Right lobe of liver (tissue), 6 donors: ENCODE data around the gene CYP2A7. TPM values are rescaled to one million over a fixed set of nuclear protein-coding genes. Genes with fewer than 3 reads are reported as not detected.
A peak's percentile ranks its signal among the peaks of the same experiment; 100 is the strongest.
"Not testable (repeated sequence)": the region's sequence is repeated elsewhere in the genome, so short reads cannot be mapped to it uniquely, and the experiment has no call there.

Source experiments
- ATAC-seq, 4 donors: fragments of 200-7000 bp; cut with Tn5 transposase; one replicate each; pipeline ENCODE4 v1.9.1; 2020; ENCODE audit warnings: mild to moderate bottlenecking in 4 of 4, moderate library complexity in 4 of 4
- DNase-seq, 3 donors: peaks; one replicate each; pipeline ENCODE4 v3.0.0-alpha.2; 2020
- H3K27ac ChIP-seq, 3 donors: fragments of 200-600 bp; one replicate each; pipeline ENCODE4 v1.8.0; 2022
- H3K27me3 ChIP-seq, 2 donors: fragments of 200-600 bp; one replicate each; pipeline ENCODE4 v1.8.0; 2022
- H3K36me3 ChIP-seq, 4 donors: fragments of 200-600 bp; sonication (generic) in 1 of 4; one replicate each; pipeline versions ENCODE4 v1.5.1 to v1.8.0; 2017 to 2022; ENCODE audit warnings: control low read depth in 1 of 4
- H3K4me1 ChIP-seq, 4 donors: fragments of 200-600 bp; sonication (generic) in 1 of 4; one replicate each; pipeline versions ENCODE4 v1.5.1 to v1.8.0; 2017 to 2022; ENCODE audit warnings: control low read depth in 1 of 4
- H3K4me3 ChIP-seq, 3 donors: fragments of 200-600 bp; one replicate each; pipeline ENCODE4 v1.8.0; 2022
- H3K9me3 ChIP-seq, 4 donors: fragments of 200-600 bp; sonication (generic) in 1 of 4; one replicate each; pipeline versions ENCODE4 v1.5.1 to v1.8.0; 2017 to 2022; ENCODE audit warnings: control low read depth in 1 of 4
- CTCF ChIP-seq, 4 donors: fragments of 200-600 bp in 3 of 4; fragments of 450-650 bp in 1 of 4; IDR thresholded peaks; one replicate each; pipeline versions ENCODE4 v1.5.1 to v1.8.0; 2016 to 2022; ENCODE audit warnings: antibody characterized with exemption in 4 of 4, mild to moderate bottlenecking in 2 of 4
- POLR2A ChIP-seq: fragments of 450-650 bp; IDR thresholded peaks from one replicate; pipeline ENCODE4 v1.6.1; 2017; ENCODE audit warnings: antibody characterized with exemption, mild to moderate bottlenecking
- WGBS: methylation state at CpG from one replicate; pipeline ENCODE4 v1.1.6; 2018; ENCODE audit warnings: low coverage, low lambda C conversion rate; ENCODE audit not compliant: insufficient coverage; ENCODE audit errors: missing lambda C conversion rate; 5-methylcytosine and 5-hydroxymethylcytosine counted together
- intact Hi-C, 2 donors: fragments of 100-400 bp; cut with DNase I; formaldehyde crosslinking; loops; one replicate each; pipeline versions ENCODE4 v1.11.2 to v1.14.1; 2022
- long read RNA-seq: library from polyadenylated mRNA; unstranded; transcript quantifications from one replicate; pipeline ENCODE4 v2.0.0, GENCODE V29; 2019
- total RNA-seq, 6 experiments: library from RNA; depleted of rRNA in 2 of 6; stranded (reverse); fragments of >200 nt in 2 of 6; fragmentation: NEBNext Ultra II Directional in 3 of 6; extraction: Animal tissue kit (Norgen Biotek cat#: 25700) in 3 of 6; gene quantifications; one replicate each; pipeline versions ENCODE4 v1.1.0 to v1.2.4, GENCODE V29; 2016 to 2023
- donor health status: DM: no; HTN: yes; CAD: no.
- donor health status: DM: no; HTN: no; CAD: no.
- donor health status: DM: no; HTN: no; CAD: no.
- donor health status: DM: no; HTN: yes; CAD: no.
- donor health status: DM: no; HTN: yes; CAD: no.

CYP2A7 gene
- 1,000 to 10,000 TPM in 1 of 6 experiments, 100 to 1,000 TPM in 2, 10 to 100 TPM in 1, 1 to 10 TPM in 2; 2.5 to 2,068 (median 134) TPM for total RNA-seq
- long read RNA-seq, transcript CYP2A7-201 (8 exons, 2,128 nt) = minor isoform, 6 of 1,151 reads
- long read RNA-seq, transcript CYP2A7-202 (9 exons, 2,281 nt) = major isoform, 921 of 1,151 reads
- long read RNA-seq, partial matches to known transcripts = 70 of 1,151 reads
- long read RNA-seq, other reads (novel, unspliced or antisense) = 154 of 1,151 reads

GRCh38 chr19:40882062-40882461 lies at the start of gene CYP2A7:
CYP2A7 (minus strand) TSS chr19:40882231; CDS start chr19:40882210, 21 bp downstream.
- intact Hi-C loops, H3K36me3 ChIP-seq, H3K4me1 ChIP-seq, H3K9me3 ChIP-seq, H3K27me3 ChIP-seq: not testable (repeated sequence)
- DNase-seq (peak in 1 of 3 donors; percentile 56), ATAC-seq (peak; percentile 31 to 40 (median 34))
- WGBS = 100% methylated on average over 1 of the region's 3 CpGs
- Histone ChIP-seq H3K4me3 (peak within 1 kb of the TSS in 2 of 3 donors; percentile 18 to 53), H3K27ac (peak within 1 kb of the TSS in 1 of 3 donors; percentile 65)

GRCh38 chr19:40930799-40931198 lies 48.8 kb upstream of the CYP2A7 start:
- DNase-seq, ATAC-seq, H3K4me3 ChIP-seq, H3K27ac ChIP-seq, H3K27me3 ChIP-seq, H3K36me3 ChIP-seq, intact Hi-C loops, H3K9me3 ChIP-seq: not testable (repeated sequence)
- H3K4me1 ChIP-seq = peaks cover 0 to 11% (median 0%) of the 10 kb centered on the region in 4 donors
- no CpG with 5 or more reads among the region's 2 CpGs for WGBS

- H3K27me3 ChIP-seq, H3K4me3 ChIP-seq, H3K9me3 ChIP-seq, H3K27ac ChIP-seq, DNase-seq, intact Hi-C loops, H3K36me3 ChIP-seq: not testable (repeated sequence)
- peak in 3 of 4 donors; percentile 30 to 59 (median 54) for ATAC-seq
- peaks cover 0 to 11% (median 0%) of the 10 kb centered on the region in 4 donors for H3K4me1 ChIP-seq
- WGBS = 14% methylated on average over 2 of the region's 3 CpGs
Measured at GRCh38 chr19:40929942-40930341, 47.9 kb upstream of the CYP2A7 start.

- DNase-seq (no peak), ATAC-seq (no peak)
- Histone ChIP-seq H3K4me1 (peaks cover 0 to 11% (median 0%) of the 10 kb centered on the region in 4 donors), H3K4me3 (no peak overlapping the region), H3K27ac (no peak overlapping the region), H3K9me3 (no peaks in the 10 kb centered on the region), H3K27me3 (no peaks in the 10 kb centered on the region), H3K36me3 (peaks cover 0 to 10% (median 0%) of the 10 kb centered on the region in 4 donors)
- no peak for TF ChIP-seq POLR2A
- TF ChIP-seq CTCF (IDR thresholded peaks at IDR 0.05) = no peak
- WGBS = 50% methylated on average over 1 of the region's 1 CpG
- intact Hi-C loops = no loop called here
Measured at GRCh38 chr19:40928850-40929249, 46.8 kb upstream of the CYP2A7 start.

- no peak for DNase-seq
- no peak overlapping the region for H3K4me3 ChIP-seq
Measured at GRCh38 chr19:40927567-40927966, 45.5 kb upstream of the CYP2A7 start.

GRCh38 chr19:40926276-40926675 lies 44.2 kb upstream of the CYP2A7 start:
- H3K27me3 ChIP-seq, ATAC-seq, H3K9me3 ChIP-seq, intact Hi-C loops, H3K36me3 ChIP-seq, DNase-seq: not testable (repeated sequence)
- H3K27ac ChIP-seq = peak overlapping the region in 1 of 3 donors; percentile 84
- WGBS = 64% methylated on average over 1 of the region's 1 CpG
- peak overlapping the region in 2 of 3 donors; percentile 47 to 49 for H3K4me3 ChIP-seq
- H3K4me1 ChIP-seq = peaks cover 0 to 30% (median 10%) of the 10 kb centered on the region in 4 donors

More at GRCh38 chr19:40927567-40927966, 45.5 kb upstream of the CYP2A7 start:
- H3K27ac ChIP-seq = no peak overlapping the region
- H3K4me1 ChIP-seq = peaks cover 0 to 21% (median 5%) of the 10 kb centered on the region in 4 donors
- intact Hi-C loops = no loop called here
- H3K27me3 ChIP-seq = no peaks in the 10 kb centered on the region
- H3K36me3 ChIP-seq = peaks cover 0 to 10% (median 0%) of the 10 kb centered on the region in 4 donors
- TF ChIP-seq POLR2A (no peak), CTCF (IDR thresholded peaks at IDR 0.05) (no peak)
- H3K9me3 ChIP-seq = no peaks in the 10 kb centered on the region
- WGBS = 100% methylated on average over 3 of the region's 3 CpGs
- ATAC-seq = no peak
